GM10248 (cell line): Measurements from ENCODE around the gene LMBR1.

Experiments
- CTCF ChIA-PET: fragments of 300-600 bp; sonication (Branson Sonifier 250); formaldehyde crosslinking; extraction: SDS; loops from one replicate; lab custom pipeline; 2021; ENCODE audit warnings: antibody characterized with exemption; lab: Yijun Ruan, JAX
- POLR2A ChIA-PET: fragments of 350-650 bp; sonication (Branson Sonifier 250); formaldehyde crosslinking; extraction: SDS; loops from one replicate; lab custom pipeline; 2020; ENCODE audit warnings: antibody characterized with exemption; lab: Yijun Ruan, JAX
- DNase-seq: peaks from one replicate; pipeline ENCODE4 v3.0.0; 2012; ENCODE audit errors: extremely low spot score
- CTCF ChIP-seq: IDR thresholded peaks from 2 replicates; pipeline ENCODE4 v1.5.1; 2012; ENCODE audit warnings: mild to moderate bottlenecking, low read depth; ENCODE audit errors: extremely low read depth, missing control alignments, control extremely low read depth

Gene LMBR1

GRCh38 chr7:156680281-156680680, 212.7 kb downstream of the LMBR1 start:
- ChIA-PET POLR2A (no interaction called here), CTCF (no interaction called here)
- no peak for DNase-seq
- no peak for TF ChIP-seq CTCF

- no peak for TF ChIP-seq CTCF
- DNase-seq: no peak
- ChIA-PET CTCF (interaction anchor here (1.4 kb wide), 1 partner anchor 11 kb away, joined by 4 read pairs; no protein-coding TSS in a partner anchor), POLR2A (no interaction called here)
These were observed 215.5 kb downstream of the LMBR1 start for GRCh38 chr7:156677374-156678054.

GRCh38 chr7:156676263-156676662, 216.7 kb downstream of the LMBR1 start:
- TF ChIP-seq CTCF: no peak
- CTCF ChIA-PET: interaction anchor here (1.4 kb wide), 1 partner anchor 12 kb away, joined by 4 read pairs; no protein-coding TSS in a partner anchor
- POLR2A ChIA-PET: no interaction called here
- DNase-seq: no peak

- no peak for DNase-seq
- CTCF ChIA-PET: interaction anchor here (1.1 kb wide), 1 partner anchor 11 kb away, joined by 3 read pairs; no protein-coding TSS in a partner anchor
- POLR2A ChIA-PET: no interaction called here
- no peak for TF ChIP-seq CTCF
These were observed 217.3 kb downstream of the LMBR1 start for GRCh38 chr7:156675721-156676120.

- ChIA-PET POLR2A (no interaction called here), CTCF (interaction anchor here (1.2 kb wide), 1 partner anchor 9 kb away, joined by 3 read pairs; no protein-coding TSS in a partner anchor)
- TF ChIP-seq CTCF: no peak
- no peak for DNase-seq
These were observed 219.1 kb downstream of the LMBR1 start for GRCh38 chr7:156673902-156674301.

GRCh38 chr7:156673454-156673853, 219.5 kb downstream of the LMBR1 start:
- ChIA-PET POLR2A (no interaction called here), CTCF (interaction anchor here (1.2 to 1.6 kb wide), 2 partner anchors 9 to 12 kb away, joined by 3 read pairs; no protein-coding TSS in a partner anchor)
- DNase-seq: no peak
- no peak for TF ChIP-seq CTCF
